Esophagus muscularis mucosa (tissue), 3 donors: ENCODE measurements around the gene RIN2.

Experiments
- POLR2A ChIP-seq: fragments of 450-650 bp; IDR thresholded peaks from one replicate; pipeline ENCODE4 v1.6.1; 2017; ENCODE audit warnings: antibody characterized with exemption, moderate library complexity, mild to moderate bottlenecking, low read depth
- POLR2AphosphoS5 ChIP-seq, 2 donors: sonication (generic); formaldehyde crosslinking; IDR thresholded peaks; one replicate each; pipeline ENCODE4 v1.6.1; 2017; ENCODE audit warnings: antibody characterized with exemption in 2 of 2
- TF ChIP-seq, protein P1 (sequence below), 3 experiments: fragments of 200-600 bp in 2 of 3; fragments of 450-650 bp in 1 of 3; sonication (generic) in 2 of 3; IDR thresholded peaks; one replicate each; pipeline ENCODE4 v1.5.1; 2017 to 2019; ENCODE audit warnings: antibody characterized with exemption in 3 of 3, mild to moderate bottlenecking in 2 of 3, moderate library complexity in 1 of 3

DNA sequence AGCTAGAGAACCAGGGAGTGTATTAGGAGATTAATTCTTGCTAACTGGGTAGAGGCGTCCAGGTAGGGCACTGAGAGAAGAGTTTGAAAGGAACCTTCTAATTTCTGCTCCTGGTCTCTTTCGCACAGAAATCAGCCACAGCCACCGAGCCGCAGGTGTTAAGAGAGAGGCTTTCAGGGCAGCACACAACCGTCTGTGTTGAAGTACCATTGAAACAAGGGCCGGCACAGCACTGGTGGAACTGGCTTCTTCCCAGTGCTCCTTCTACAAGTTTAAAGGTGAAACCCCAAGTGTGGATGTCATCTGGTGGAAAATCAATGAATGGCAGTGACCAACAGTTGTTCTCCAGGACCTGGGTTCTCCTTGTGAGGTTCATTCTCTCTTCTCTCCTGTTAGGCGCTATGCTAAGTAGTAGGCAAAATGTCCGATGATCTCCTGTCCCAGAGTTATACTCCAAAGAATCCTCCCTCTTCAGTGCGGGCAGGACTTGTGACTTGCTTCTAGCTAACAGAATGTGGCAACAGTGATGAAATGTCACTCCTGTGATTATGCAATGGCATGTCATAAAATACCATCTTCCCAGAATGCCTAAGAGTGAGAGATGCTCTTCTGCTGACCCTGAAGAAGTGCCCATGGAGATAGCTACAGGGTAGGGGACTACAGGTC is 15.0 kb upstream of the RIN2 start:
- TF ChIP-seq, protein P1, sequence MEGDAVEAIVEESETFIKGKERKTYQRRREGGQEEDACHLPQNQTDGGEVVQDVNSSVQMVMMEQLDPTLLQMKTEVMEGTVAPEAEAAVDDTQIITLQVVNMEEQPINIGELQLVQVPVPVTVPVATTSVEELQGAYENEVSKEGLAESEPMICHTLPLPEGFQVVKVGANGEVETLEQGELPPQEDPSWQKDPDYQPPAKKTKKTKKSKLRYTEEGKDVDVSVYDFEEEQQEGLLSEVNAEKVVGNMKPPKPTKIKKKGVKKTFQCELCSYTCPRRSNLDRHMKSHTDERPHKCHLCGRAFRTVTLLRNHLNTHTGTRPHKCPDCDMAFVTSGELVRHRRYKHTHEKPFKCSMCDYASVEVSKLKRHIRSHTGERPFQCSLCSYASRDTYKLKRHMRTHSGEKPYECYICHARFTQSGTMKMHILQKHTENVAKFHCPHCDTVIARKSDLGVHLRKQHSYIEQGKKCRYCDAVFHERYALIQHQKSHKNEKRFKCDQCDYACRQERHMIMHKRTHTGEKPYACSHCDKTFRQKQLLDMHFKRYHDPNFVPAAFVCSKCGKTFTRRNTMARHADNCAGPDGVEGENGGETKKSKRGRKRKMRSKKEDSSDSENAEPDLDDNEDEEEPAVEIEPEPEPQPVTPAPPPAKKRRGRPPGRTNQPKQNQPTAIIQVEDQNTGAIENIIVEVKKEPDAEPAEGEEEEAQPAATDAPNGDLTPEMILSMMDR (IDR thresholded peaks at IDR 0.05): no peak
- TF ChIP-seq POLR2AphosphoS5 (IDR thresholded peaks at IDR 0.05) (no peak), POLR2A (no peak)
